ENCODE measurements around the gene DLG5. TPM values are rescaled to one million over a fixed set of nuclear protein-coding genes. Genes with fewer than 3 reads are reported as not detected.

Gene DLG5
- total RNA-seq, 1 donor from 2014 or later, result 7.8 TPM

DNA sequence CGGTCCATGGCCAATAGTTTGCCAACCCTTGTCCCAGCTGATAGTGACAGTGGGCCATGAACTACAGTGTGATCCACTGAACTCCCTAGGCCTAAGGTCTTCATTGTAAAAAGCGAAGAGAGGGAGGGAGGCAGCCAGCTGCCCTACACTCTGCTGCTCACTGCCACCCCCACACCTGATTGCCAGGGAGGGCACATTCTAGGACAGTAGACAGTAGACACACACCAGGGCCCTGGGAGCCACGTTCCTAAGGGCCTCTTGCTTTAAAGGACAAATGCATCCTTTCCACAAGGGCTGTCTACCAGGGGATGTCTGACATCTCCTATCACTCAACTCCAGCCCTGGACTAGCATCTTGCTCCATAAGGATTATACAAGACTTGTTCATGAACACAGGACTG, 122.2 kb downstream of the DLG5 start:
- Mint-ChIP-seq H3K9me3 (no peaks in the 10 kb centered on the region), H3K36me3 (ENCODE audit: low read depth) (peaks cover 23% of the 10 kb centered on the region), H3K27ac (no peak overlapping the region), H3K27me3 (ENCODE audit: low read depth) (no peaks in the 10 kb centered on the region), H3K4me1 (ENCODE audit: low read depth) (peaks cover 25% of the 10 kb centered on the region), H3K4me3 (ENCODE audit: low read depth) (no peak overlapping the region)
- intact Hi-C loops (cut with micrococcal nuclease), result no loop called here
- DNase-seq (ENCODE audit: low spot score), result no peak

DNA sequence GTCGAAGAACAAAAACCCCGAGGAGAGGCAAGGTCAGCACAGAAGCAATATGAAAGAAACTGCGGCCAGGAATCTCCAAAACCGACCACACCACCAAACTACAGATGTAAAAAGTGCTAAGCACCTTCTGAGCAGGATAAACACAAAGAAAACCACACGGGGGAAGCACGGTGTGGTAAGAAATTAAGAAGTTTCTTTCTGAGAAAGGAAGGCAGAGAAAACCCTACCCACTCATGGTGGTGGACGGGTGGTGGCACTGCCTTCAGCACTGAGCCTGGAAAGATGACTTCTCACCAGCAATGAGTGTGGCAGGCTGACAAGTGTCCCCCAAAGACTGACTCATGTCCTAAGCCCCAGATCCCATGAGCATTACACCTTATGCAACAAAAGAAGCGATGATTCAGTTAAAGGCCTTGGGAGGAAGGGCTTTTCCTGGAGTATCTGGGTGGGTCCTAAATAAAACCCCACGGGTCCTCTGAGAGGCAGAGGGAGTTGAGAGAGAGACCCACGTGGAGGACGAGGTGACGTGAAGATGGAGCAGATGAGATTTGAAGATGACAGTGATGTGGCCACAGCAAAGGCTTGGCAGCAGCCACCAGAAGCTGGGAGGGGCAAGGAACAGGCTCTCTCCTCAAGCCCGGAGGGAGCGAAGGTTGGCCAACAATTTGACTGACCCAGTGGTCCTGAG, 124.9 kb downstream of the DLG5 start:
- DNase-seq (ENCODE audit: low spot score), result peak; percentile 19
- Mint-ChIP-seq H3K4me3 (ENCODE audit: low read depth) (no peak overlapping the region), H3K9me3 (no peaks in the 10 kb centered on the region), H3K36me3 (ENCODE audit: low read depth) (peaks cover 28% of the 10 kb centered on the region), H3K27ac (peak overlapping the region; percentile 73), H3K4me1 (ENCODE audit: low read depth) (peaks cover 27% of the 10 kb centered on the region), H3K27me3 (ENCODE audit: low read depth) (no peaks in the 10 kb centered on the region)
- intact Hi-C loops (cut with micrococcal nuclease), result loop anchor here (1.0 kb wide), 2 partner anchors 19 to 36 kb away; no protein-coding TSS in a partner anchor

DNA sequence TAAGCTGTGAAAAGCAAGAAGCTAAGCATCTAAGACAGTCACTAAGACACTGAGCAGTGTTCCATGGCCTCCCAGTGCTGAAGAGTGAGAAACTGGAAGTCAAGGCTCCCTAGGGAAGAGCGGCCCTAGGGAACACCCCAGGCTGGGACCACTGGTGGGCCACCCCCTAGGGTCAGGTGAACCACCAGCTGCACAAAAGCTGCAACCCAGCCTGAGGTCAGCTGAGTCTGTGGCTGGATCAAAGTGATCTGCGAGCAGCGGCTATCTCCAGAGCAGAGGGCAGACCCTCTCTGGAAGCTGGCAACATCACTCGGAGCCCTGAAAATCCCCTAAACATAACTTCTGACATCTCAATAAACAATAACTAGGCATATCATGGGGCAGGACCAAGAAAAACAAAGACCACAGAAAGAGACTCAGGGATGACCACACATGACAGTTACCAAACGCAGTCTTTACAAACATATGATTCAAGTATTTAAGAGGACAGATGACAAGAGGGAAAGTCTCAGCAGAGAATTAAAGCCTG, 125.8 kb downstream of the DLG5 start:
- H3K36me3 Mint-ChIP-seq (ENCODE audit: low read depth), result peaks cover 28% of the 10 kb centered on the region
- intact Hi-C loops (cut with micrococcal nuclease), result loop anchor here (1.0 kb wide), 2 partner anchors 19 to 36 kb away; no protein-coding TSS in a partner anchor
- no peaks in the 10 kb centered on the region for H3K27me3 Mint-ChIP-seq (ENCODE audit: low read depth)
- H3K27ac Mint-ChIP-seq, result peak overlapping the region; percentile 73
- peak overlapping the region; percentile 22 for H3K4me3 Mint-ChIP-seq (ENCODE audit: low read depth)
- H3K9me3 Mint-ChIP-seq, result no peaks in the 10 kb centered on the region
- DNase-seq (ENCODE audit: low spot score), result no peak
- peaks cover 25% of the 10 kb centered on the region for H3K4me1 Mint-ChIP-seq (ENCODE audit: low read depth)

DNA sequence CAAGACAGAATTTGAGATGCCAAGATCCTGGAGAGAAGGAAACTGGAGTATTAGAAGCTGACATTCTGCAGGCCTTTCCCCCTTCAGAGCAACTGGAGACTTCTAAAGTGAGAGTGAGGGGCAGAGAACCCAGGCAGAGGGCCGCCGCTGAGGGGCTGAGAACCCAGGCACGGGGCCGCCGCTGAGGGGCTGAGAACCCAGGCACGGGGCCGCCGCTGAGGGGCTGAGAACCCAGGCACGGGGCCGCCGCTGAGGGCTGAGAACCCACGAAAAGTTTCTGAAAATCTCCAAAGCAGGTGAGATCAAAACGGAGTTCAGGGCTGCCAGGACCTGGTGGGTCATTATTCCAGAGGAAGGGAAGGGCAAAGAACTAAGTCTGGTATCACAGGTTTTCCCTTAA, 126.2 kb downstream of the DLG5 start:
- intact Hi-C loops (cut with micrococcal nuclease), result no loop called here
- no peaks in the 10 kb centered on the region for H3K9me3 Mint-ChIP-seq
- H3K36me3 Mint-ChIP-seq (ENCODE audit: low read depth), result peaks cover 28% of the 10 kb centered on the region
- no peak overlapping the region for H3K27ac Mint-ChIP-seq
- peaks cover 25% of the 10 kb centered on the region for H3K4me1 Mint-ChIP-seq (ENCODE audit: low read depth)
- no peak for DNase-seq (ENCODE audit: low spot score)
- H3K4me3 Mint-ChIP-seq (ENCODE audit: low read depth), result no peak overlapping the region
- H3K27me3 Mint-ChIP-seq (ENCODE audit: low read depth), result no peaks in the 10 kb centered on the region

DNA sequence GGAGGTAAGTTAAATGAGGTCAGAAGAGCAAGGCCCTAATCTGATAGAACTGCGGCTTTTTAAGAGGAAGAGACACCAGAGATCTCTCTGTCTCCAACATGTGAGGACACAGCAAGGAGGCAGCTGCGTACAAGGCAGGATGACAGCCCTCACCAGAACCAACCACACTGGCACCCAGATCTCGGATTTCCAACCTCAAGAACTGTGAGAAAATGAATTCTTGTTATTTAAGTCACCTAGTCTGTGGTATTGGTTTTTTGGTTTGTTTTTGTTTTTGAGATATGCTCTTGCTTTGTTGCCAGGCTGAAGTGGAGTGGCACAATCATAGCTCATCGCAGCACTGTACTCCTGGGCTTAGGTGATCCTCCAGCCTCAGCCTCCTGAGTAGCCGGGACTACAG, 127.2 kb downstream of the DLG5 start:
- intact Hi-C loops (cut with micrococcal nuclease), result no loop called here
- H3K9me3 Mint-ChIP-seq, result no peaks in the 10 kb centered on the region
- peaks cover 28% of the 10 kb centered on the region for H3K36me3 Mint-ChIP-seq (ENCODE audit: low read depth)
- no peaks in the 10 kb centered on the region for H3K27me3 Mint-ChIP-seq (ENCODE audit: low read depth)
- peaks cover 25% of the 10 kb centered on the region for H3K4me1 Mint-ChIP-seq (ENCODE audit: low read depth)
- H3K27ac Mint-ChIP-seq, result no peak overlapping the region
- no peak overlapping the region for H3K4me3 Mint-ChIP-seq (ENCODE audit: low read depth)
- no peak for DNase-seq (ENCODE audit: low spot score)

DNA sequence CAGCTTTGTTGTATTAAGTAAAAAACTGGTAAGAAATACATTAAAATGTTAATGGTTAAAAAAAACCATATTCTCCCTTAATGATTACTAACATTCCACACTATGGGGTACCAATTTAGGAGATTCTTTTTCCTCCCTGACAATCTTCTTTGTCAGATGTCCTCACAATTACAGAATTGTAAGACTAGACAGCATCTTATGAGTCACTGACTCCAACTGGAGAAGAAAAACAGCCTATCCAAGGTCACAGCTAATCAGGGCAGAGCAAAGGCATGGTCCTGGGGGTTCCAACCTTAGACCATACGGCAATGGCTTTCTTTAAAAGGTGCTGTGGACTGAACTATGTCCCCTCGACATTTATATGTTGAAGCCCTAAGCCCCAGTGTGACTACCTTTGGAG, 127.6 kb downstream of the DLG5 start:
- Mint-ChIP-seq H3K9me3 (no peaks in the 10 kb centered on the region), H3K27ac (no peak overlapping the region), H3K4me3 (ENCODE audit: low read depth) (no peak overlapping the region), H3K27me3 (ENCODE audit: low read depth) (no peaks in the 10 kb centered on the region), H3K4me1 (ENCODE audit: low read depth) (peaks cover 25% of the 10 kb centered on the region), H3K36me3 (ENCODE audit: low read depth) (peaks cover 28% of the 10 kb centered on the region)
- intact Hi-C loops (cut with micrococcal nuclease), result no loop called here
- DNase-seq (ENCODE audit: low spot score), result no peak

DNA sequence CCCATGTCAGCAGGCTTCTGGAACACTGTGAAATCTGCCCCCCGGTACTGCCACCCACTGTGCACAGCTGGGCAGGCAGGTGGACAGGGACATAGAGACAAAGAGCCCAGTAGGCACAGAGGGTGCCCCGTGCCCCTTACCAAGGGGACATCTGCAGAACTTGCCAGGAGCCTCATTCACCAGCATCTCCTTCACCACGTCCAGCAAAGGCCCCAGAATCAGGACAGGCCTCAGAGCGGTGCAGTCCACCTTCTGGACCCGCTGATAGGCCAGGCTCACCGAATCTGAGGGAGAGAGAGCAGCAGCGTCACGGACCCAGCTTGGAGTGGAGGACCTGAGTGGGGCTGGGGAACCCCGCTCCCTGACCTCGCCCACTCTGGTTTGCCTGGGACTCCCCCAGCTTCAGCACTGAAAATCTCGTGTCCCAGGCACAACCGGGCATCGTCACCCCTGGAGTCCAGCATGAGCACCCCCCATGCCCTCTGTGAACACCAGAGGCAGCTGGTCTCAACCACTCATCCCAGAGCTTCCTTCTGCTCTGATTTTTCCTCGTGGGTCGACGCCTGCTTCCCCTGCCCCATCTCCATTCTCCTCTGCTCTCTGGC, 130.1 kb downstream of the DLG5 start:
- no peak for DNase-seq (ENCODE audit: low spot score)
- H3K27me3 Mint-ChIP-seq (ENCODE audit: low read depth), result no peaks in the 10 kb centered on the region

DNA sequence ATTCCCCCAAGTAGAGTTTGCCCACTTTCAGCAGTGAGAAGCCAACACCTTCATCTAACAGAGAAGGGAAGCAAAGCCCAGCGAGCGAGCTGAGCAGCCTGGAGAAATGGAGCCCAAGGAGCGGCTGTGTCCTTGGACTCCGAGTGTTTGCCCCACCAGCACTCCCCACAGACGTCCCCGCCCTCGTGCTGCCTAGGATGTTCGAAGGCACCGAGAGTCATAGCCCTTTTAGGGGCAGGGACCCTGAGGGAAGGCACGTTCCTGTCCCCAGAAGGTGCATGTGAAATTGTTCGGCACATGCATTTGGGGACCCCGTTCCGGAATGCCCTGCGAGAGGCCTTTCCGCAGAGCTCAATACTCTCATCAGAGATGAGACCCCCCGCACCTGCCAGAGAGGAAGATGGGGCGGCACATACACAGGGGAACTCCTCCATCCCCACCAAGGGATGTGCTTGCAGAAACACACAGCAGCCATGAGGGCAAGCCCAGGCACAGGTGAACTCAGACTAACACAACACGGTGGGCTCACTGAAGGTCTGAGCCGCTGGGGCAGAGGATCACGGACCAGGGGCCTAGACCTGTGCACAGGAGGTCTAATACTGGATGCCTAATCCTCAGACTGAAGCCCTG, 131.0 kb downstream of the DLG5 start:
- peaks cover 15% of the 10 kb centered on the region for H3K36me3 Mint-ChIP-seq (ENCODE audit: low read depth)
- H3K9me3 Mint-ChIP-seq, result no peaks in the 10 kb centered on the region
- peaks cover 4% of the 10 kb centered on the region for H3K4me1 Mint-ChIP-seq (ENCODE audit: low read depth)
- DNase-seq (ENCODE audit: low spot score), result no peak
- H3K27ac Mint-ChIP-seq, result no peak overlapping the region
- intact Hi-C loops (cut with micrococcal nuclease), result no loop called here
- no peaks in the 10 kb centered on the region for H3K27me3 Mint-ChIP-seq (ENCODE audit: low read depth)
- H3K4me3 Mint-ChIP-seq (ENCODE audit: low read depth), result no peak overlapping the region

More for the DNA sequence above, 130.1 kb downstream of the DLG5 start:
- Mint-ChIP-seq H3K27ac (no peak overlapping the region), H3K9me3 (no peaks in the 10 kb centered on the region), H3K4me1 (ENCODE audit: low read depth) (peaks cover 11% of the 10 kb centered on the region), H3K4me3 (ENCODE audit: low read depth) (no peak overlapping the region), H3K36me3 (ENCODE audit: low read depth) (peaks cover 15% of the 10 kb centered on the region)
- intact Hi-C loops (cut with micrococcal nuclease), result no loop called here

DNA sequence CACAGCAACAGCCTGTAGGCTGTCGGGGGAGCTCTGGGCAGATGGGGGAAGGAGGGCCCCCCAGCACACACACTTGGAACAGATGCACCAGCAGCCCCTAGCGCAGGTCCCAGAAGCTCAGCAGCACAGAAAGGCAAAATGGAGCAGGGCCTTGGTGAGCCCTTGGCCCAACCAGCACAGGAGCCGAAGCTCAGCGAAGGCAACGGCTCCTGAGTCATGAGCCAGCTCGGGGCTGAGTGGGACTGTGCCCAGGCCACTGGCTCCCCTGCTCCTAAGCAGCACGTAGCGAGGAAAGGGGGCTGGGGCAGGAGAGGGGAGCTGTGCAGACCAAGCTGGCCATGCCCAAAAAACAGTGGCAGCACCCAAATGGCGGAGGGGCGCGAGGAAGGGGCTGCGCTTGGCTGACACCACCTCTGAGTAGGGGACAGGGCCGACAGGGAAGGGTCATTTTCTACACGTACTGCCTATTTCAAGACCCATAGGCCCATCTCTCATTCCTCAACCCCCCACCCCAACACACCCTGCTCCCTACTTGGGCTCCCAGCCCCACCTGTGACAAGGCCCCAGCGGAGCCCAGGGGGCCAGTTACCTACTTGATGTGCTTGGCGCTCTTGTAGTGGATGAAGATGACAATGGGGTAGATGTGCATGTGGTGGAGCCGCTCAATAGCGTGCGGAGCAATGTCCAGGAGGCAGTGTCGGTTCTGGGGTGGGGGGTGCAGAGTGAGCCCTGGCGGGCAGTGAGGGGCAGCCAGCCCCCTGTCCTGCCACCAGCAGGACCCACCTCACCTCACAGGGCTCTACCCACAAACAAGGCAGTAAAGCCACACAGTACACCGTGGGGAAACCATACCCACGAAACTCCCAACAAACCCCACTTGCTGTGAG, 132.1 kb downstream of the DLG5 start:
- Mint-ChIP-seq H3K9me3 (no peaks in the 10 kb centered on the region), H3K36me3 (ENCODE audit: low read depth) (peaks cover 9% of the 10 kb centered on the region), H3K4me3 (ENCODE audit: low read depth) (no peak overlapping the region), H3K4me1 (ENCODE audit: low read depth) (peaks cover 2% of the 10 kb centered on the region), H3K27ac (no peak overlapping the region), H3K27me3 (ENCODE audit: low read depth) (no peaks in the 10 kb centered on the region)
- DNase-seq (ENCODE audit: low spot score), result no peak
- intact Hi-C loops (cut with micrococcal nuclease), result no loop called here

DNA sequence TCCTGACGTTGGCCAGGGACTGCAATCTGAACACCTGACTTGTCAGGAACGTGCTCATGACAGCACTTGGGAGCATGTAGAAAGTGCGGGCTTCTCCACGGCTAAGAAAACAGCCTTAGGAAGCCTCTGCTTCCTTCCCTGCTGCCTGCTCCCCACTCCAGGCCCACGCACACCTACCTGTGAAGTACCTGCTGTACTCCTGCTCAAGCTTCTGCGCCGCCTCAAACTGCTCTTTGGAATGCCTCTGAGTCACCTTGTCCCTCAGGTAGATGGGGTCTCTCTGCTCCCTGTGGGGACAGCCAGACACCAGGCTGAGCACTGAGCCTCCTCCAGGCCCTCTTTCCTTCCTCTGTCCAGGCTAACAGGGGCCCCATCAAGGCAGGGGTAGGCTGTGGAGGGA, 132.7 kb downstream of the DLG5 start:
- DNase-seq (ENCODE audit: low spot score), result no peak
- intact Hi-C loops (cut with micrococcal nuclease), result no loop called here
- H3K27ac Mint-ChIP-seq, result no peak overlapping the region

DNA sequence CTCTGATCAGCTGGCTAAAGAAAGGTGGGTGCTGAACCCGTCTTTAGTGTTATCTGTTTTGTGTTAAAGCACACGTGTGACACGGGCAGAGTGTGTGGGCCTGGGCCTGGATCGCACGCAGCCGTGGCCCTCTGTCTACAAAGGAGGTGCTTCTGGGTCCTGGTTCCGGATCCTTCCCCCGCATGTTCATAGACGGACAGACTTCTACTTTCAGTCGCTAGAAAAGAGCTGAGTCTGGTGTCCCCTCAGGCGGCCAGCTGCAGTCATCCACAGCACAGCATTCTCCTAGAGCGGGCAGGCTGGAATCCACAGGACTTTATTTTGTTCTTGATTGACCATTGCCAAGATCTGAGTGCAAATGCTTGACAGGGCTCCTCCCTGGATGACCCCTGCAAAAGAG, 134.4 kb downstream of the DLG5 start:
- intact Hi-C loops (cut with micrococcal nuclease), result no loop called here
- Mint-ChIP-seq H3K27ac (no peak overlapping the region), H3K4me3 (ENCODE audit: low read depth) (no peak overlapping the region), H3K27me3 (ENCODE audit: low read depth) (no peaks in the 10 kb centered on the region), H3K4me1 (ENCODE audit: low read depth) (no peaks in the 10 kb centered on the region), H3K9me3 (no peaks in the 10 kb centered on the region), H3K36me3 (ENCODE audit: low read depth) (peaks cover 3% of the 10 kb centered on the region)
- no peak for DNase-seq (ENCODE audit: low spot score)

More for the DNA sequence above, 132.7 kb downstream of the DLG5 start:
- Mint-ChIP-seq H3K9me3 (no peaks in the 10 kb centered on the region), H3K27me3 (ENCODE audit: low read depth) (no peaks in the 10 kb centered on the region), H3K4me1 (ENCODE audit: low read depth) (no peaks in the 10 kb centered on the region), H3K4me3 (ENCODE audit: low read depth) (no peak overlapping the region), H3K36me3 (ENCODE audit: low read depth) (peaks cover 5% of the 10 kb centered on the region)

DNA sequence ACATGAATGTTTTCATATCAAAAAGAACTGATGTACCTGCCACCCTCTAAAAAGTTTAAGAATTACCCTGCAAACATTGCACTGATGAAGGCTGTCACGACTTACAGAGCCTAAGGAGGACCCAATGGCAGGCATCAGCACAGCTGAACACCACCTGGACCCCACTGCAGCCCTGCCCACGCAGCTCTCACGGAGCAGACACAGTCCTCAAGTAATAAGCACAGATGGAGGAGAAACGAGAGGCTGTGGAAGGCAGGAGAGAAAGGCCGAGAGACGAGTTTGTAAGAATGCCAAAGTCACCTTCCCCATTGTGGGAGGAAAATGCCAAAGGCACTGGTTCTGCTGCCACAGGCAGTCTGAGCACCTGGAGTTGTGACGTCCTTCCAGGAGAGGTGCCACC, 135.0 kb downstream of the DLG5 start:
- no peaks in the 10 kb centered on the region for H3K9me3 Mint-ChIP-seq
- peaks cover 3% of the 10 kb centered on the region for H3K36me3 Mint-ChIP-seq (ENCODE audit: low read depth)
- H3K27me3 Mint-ChIP-seq (ENCODE audit: low read depth), result no peaks in the 10 kb centered on the region
- no peak overlapping the region for H3K27ac Mint-ChIP-seq
- no peaks in the 10 kb centered on the region for H3K4me1 Mint-ChIP-seq (ENCODE audit: low read depth)
- no peak for DNase-seq (ENCODE audit: low spot score)
- H3K4me3 Mint-ChIP-seq (ENCODE audit: low read depth), result no peak overlapping the region
- intact Hi-C loops (cut with micrococcal nuclease), result no loop called here

All from activated T-helper 2 cell treated with anti-CD3 and anti-CD28 coated beads, Interferon-gamma antibody, Interleukin-2, Interleukin-4, amounts not matched to agents 10 μg/mL and 5 μg/mL and 100 μg/mL, durations not matched to agents 14 hours and 24 hours and 36 hours (primary cell).